HepG2 (cell line): Measurements from ENCODE around the gene SUPT6H. TPM values are rescaled to one million over a fixed set of nuclear protein-coding genes. Genes with fewer than 3 reads are reported as not detected.

Experiments used
- CBX5 ChIP-seq: sonication (generic); formaldehyde crosslinking; IDR thresholded peaks from 2 replicates; pipeline ENCODE4 v1.4.0; 2020; ENCODE audit warnings: missing genetic modification reagents, borderline replicate concordance
- CEBPG ChIP-seq: IDR thresholded peaks from 2 replicates; pipeline ENCODE4 v1.6.1; 2016
- KAT7 ChIP-seq: IDR thresholded peaks from 2 replicates; pipeline ENCODE4 v1.6.1; 2018; ENCODE audit warnings: borderline replicate concordance, missing compliant biosample characterization
- KDM6A ChIP-seq: IDR thresholded peaks from 2 replicates; pipeline ENCODE4 v1.6.1; 2016; ENCODE audit warnings: low read depth
- KLF11 ChIP-seq: IDR thresholded peaks from 2 replicates; pipeline ENCODE4 v1.6.1; 2016; ENCODE audit warnings: missing compliant biosample characterization
- MIXL1 ChIP-seq: IDR thresholded peaks from 2 replicates; pipeline ENCODE4 v1.6.1; 2016
- NFE2L2 ChIP-seq: fragments of 150-350 bp; IDR thresholded peaks from 2 replicates; pipeline ENCODE4 v1.6.1; 2014; ENCODE audit warnings: low read length
- PAWR ChIP-seq: sonication (generic); formaldehyde crosslinking; IDR thresholded peaks from 2 replicates; pipeline ENCODE4 v1.4.0; 2020; ENCODE audit warnings: missing genetic modification reagents, mild to moderate bottlenecking, borderline replicate concordance
- PHF5A ChIP-seq: IDR thresholded peaks from one replicate; pipeline ENCODE4 v1.6.1; 2018; ENCODE audit warnings: low read depth, missing genetic modification reagents; ENCODE audit not compliant: unreplicated experiment
- POGZ ChIP-seq: sonication (generic); formaldehyde crosslinking; IDR thresholded peaks from 2 replicates; pipeline ENCODE4 v1.4.0; 2020; ENCODE audit warnings: mild to moderate bottlenecking, missing genetic modification reagents
- PTBP1 ChIP-seq: fragments of 200-400 bp; formaldehyde crosslinking; IDR thresholded peaks from 2 replicates; pipeline ENCODE4 v1.6.1; 2018; ENCODE audit warnings: low read length, low read depth; ENCODE audit not compliant: poor library complexity, severe bottlenecking
- RAD21 ChIP-seq: fragments of 450-650 bp; formaldehyde crosslinking; IDR thresholded peaks from 2 replicates; pipeline ENCODE4 v1.5.0; 2020; ENCODE audit warnings: mild to moderate bottlenecking
- SIN3B ChIP-seq: fragments of 150-350 bp; IDR thresholded peaks from 2 replicates; pipeline ENCODE4 v1.6.1; 2014; ENCODE audit warnings: low read length
- STAG1 ChIP-seq: sonication (generic); formaldehyde crosslinking; IDR thresholded peaks from 2 replicates; pipeline ENCODE4 v1.4.0; 2020; ENCODE audit warnings: missing genetic modification reagents
- TARDBP ChIP-seq: sonication (generic); formaldehyde crosslinking; IDR thresholded peaks from 2 replicates; pipeline ENCODE4 v1.8.0; 2022; ENCODE audit warnings: mild to moderate bottlenecking, missing genetic modification reagents
- TMF1 ChIP-seq: sonication (generic); formaldehyde crosslinking; IDR thresholded peaks from 2 replicates; pipeline ENCODE4 v1.8.1; 2022; ENCODE audit warnings: low read depth, missing genetic modification reagents
- ZMYM2 ChIP-seq: sonication (generic); formaldehyde crosslinking; IDR thresholded peaks from 2 replicates; pipeline ENCODE4 v1.8.0; 2022; ENCODE audit warnings: mild to moderate bottlenecking, missing genetic modification reagents
- ZNF205 ChIP-seq: IDR thresholded peaks from 2 replicates; pipeline ENCODE4 v1.6.1; 2018; ENCODE audit warnings: missing biosample characterization, missing genetic modification reagents
- ZNF263 ChIP-seq: sonication (generic); formaldehyde crosslinking; IDR thresholded peaks from 2 replicates; pipeline ENCODE4 v1.4.0; 2020; ENCODE audit warnings: missing genetic modification reagents
- ZNF7 ChIP-seq: IDR thresholded peaks from 2 replicates; pipeline ENCODE4 v1.6.1; 2016; ENCODE audit warnings: missing biosample characterization, missing genetic modification reagents
- polyA plus RNA-seq, 8 experiments: library from polyadenylated mRNA; depleted of rRNA in 3 of 8; stranded (reverse) in 7 of 8; unstranded in 1 of 8; fragments of >200 nt; fragmentation: Illumina TruSeq in 4 of 8; extraction: Trizol in 4 of 8; gene quantifications; 2 replicates each; pipeline versions ENCODE4 v1.2.1 to v1.2.3, GENCODE V29; 2011 to 2016; ENCODE audit warnings: low read depth in 4 of 8, missing spikeins in 1 of 8, mixed read lengths in 1 of 8; ENCODE audit not compliant: insufficient read depth in 1 of 8
- total RNA-seq, 5 experiments: library from RNA; depleted of rRNA; stranded (reverse); fragments of >200 nt; fragmentation: Illumina TruSeq; extraction: Trizol; gene quantifications; 2 replicates each; pipeline ENCODE4 v1.2.3, GENCODE V29; 2016; ENCODE audit warnings: low read depth in 1 of 5
- TF ChIP-seq, protein P1 (sequence below): sonication (generic); formaldehyde crosslinking; IDR thresholded peaks from 2 replicates; pipeline ENCODE4 v1.5.1; 2020; ENCODE audit warnings: mild to moderate bottlenecking, moderate library complexity, missing genetic modification reagents
- TF ChIP-seq, protein P2 (sequence below): sonication (generic); formaldehyde crosslinking; conservative IDR thresholded peaks from 2 replicates; pipeline ENCODE4 v1.4.0; 2020; ENCODE audit warnings: missing genetic modification reagents
- TF ChIP-seq, protein P3 (sequence below): sonication (generic); formaldehyde crosslinking; IDR thresholded peaks from 2 replicates; pipeline ENCODE4 v1.5.1; 2020; ENCODE audit warnings: mild to moderate bottlenecking, missing genetic modification reagents
- TF ChIP-seq, protein P4 (sequence below): sonication (generic); formaldehyde crosslinking; IDR thresholded peaks from 2 replicates; pipeline ENCODE4 v1.4.0; 2020; ENCODE audit warnings: mild to moderate bottlenecking, missing genetic modification reagents

SUPT6H gene
- total and polyA plus RNA-seq, 2 of the 13 experiments (the other 11 are each of a cell fraction or from before 2014, with no cell fraction given): 32.7 to 39.9 TPM

DNA sequence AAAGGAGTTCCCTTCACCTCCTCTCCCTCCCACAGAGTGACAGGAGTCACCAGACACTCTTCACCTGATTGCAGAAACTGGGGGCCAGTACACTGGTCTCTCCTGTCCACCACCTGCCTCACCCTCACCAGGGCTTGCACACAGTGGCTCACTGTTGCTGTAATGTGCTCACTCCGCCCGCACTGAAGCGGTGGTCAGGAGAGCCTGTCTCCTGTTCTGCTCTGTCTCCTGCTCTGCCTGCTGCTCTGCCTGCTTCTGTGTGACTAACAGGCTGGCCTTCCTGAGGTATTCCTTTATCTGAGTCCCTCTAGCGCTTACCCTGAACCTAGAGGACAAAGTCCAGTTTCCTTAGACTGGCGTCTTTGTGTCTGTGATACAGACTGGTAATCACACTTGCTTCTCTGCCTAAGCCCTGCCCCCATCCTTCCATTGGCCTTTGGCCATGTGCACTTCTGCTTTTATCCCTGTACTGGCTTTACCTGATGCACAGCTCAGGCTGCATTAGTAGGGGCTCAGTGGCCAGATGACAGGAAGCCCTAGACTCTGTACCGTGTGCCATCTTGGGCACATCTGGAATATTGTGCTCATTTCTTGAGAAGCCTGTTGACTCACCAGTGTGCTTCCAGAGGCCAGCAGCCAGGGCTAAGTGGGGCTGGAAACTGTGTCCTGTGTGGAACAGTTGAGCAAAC is 36.4 kb downstream of the SUPT6H start (continued):
- no peak; the same call in 1 of the 2 replicates for TF ChIP-seq ZNF263 (CRISPR knock-in tag)
- TF ChIP-seq, protein P1, sequence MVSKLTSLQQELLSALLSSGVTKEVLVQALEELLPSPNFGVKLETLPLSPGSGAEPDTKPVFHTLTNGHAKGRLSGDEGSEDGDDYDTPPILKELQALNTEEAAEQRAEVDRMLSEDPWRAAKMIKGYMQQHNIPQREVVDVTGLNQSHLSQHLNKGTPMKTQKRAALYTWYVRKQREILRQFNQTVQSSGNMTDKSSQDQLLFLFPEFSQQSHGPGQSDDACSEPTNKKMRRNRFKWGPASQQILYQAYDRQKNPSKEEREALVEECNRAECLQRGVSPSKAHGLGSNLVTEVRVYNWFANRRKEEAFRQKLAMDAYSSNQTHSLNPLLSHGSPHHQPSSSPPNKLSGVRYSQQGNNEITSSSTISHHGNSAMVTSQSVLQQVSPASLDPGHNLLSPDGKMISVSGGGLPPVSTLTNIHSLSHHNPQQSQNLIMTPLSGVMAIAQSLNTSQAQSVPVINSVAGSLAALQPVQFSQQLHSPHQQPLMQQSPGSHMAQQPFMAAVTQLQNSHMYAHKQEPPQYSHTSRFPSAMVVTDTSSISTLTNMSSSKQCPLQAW (CRISPR knock-in tag): peak; percentile 90
- no peak for TF ChIP-seq PTBP1
- TF ChIP-seq, protein P2, sequence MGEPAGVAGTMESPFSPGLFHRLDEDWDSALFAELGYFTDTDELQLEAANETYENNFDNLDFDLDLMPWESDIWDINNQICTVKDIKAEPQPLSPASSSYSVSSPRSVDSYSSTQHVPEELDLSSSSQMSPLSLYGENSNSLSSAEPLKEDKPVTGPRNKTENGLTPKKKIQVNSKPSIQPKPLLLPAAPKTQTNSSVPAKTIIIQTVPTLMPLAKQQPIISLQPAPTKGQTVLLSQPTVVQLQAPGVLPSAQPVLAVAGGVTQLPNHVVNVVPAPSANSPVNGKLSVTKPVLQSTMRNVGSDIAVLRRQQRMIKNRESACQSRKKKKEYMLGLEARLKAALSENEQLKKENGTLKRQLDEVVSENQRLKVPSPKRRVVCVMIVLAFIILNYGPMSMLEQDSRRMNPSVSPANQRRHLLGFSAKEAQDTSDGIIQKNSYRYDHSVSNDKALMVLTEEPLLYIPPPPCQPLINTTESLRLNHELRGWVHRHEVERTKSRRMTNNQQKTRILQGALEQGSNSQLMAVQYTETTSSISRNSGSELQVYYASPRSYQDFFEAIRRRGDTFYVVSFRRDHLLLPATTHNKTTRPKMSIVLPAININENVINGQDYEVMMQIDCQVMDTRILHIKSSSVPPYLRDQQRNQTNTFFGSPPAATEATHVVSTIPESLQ (CRISPR knock-in tag): 0 out of 2 replicates have a peak, but pooled peaks have one; percentile 51
- TF ChIP-seq NFE2L2: no peak
- TF ChIP-seq KLF11 (CRISPR knock-in tag): no peak
- peak; percentile 58 for TF ChIP-seq CEBPG (CRISPR knock-in tag)
- TF ChIP-seq ZNF205: peak; percentile 75
- TF ChIP-seq STAG1 (CRISPR knock-in tag): peak; percentile 25; the same call in 1 of the 2 replicates
- TF ChIP-seq KDM6A: peak; percentile 85
- TF ChIP-seq POGZ (CRISPR knock-in tag): peak; percentile 56; the same call in 1 of the 2 replicates
- peak; percentile 53; the same call in 1 of the 2 replicates for TF ChIP-seq ZNF7
- peak; percentile 46 for TF ChIP-seq RAD21 (CRISPR knock-in tag)
- peak; percentile 67 for TF ChIP-seq PHF5A (CRISPR knock-in tag)
- TF ChIP-seq, protein P3, sequence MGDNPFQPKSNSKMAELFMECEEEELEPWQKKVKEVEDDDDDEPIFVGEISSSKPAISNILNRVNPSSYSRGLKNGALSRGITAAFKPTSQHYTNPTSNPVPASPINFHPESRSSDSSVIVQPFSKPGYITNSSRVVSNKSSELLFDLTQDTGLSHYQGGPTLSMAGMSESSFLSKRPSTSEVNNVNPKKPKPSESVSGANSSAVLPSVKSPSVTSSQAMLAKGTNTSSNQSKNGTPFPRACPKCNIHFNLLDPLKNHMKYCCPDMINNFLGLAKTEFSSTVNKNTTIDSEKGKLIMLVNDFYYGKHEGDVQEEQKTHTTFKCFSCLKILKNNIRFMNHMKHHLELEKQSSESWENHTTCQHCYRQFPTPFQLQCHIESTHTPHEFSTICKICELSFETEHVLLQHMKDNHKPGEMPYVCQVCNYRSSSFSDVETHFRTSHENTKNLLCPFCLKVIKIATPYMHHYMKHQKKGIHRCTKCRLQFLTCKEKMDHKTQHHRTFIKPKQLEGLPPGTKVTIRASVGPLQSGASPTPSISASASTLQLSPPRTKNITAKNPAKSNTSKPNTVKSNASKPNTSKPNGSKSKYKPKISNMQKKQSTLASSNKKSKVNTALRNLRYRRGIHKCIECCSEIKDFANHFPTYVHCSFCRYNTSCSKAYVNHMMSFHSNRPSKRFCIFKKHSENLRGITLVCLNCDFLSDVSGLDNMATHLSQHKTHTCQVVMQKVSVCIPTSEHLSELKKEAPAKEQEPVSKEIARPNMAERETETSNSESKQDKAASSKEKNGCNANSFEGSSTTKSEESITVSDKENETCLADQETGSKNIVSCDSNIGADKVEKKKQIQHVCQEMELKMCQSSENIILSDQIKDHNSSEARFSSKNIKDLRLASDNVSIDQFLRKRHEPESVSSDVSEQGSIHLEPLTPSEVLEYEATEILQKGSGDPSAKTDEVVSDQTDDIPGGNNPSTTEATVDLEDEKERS (CRISPR knock-in tag): peak; percentile 92
- peak; percentile 51; the same call in 1 of the 2 replicates for TF ChIP-seq TMF1 (CRISPR knock-in tag)
- TF ChIP-seq PAWR: no peak
- peak; percentile 72 for TF ChIP-seq MIXL1 (CRISPR knock-in tag)
- peak; percentile 92 for TF ChIP-seq TARDBP (CRISPR knock-in tag)
- no peak for TF ChIP-seq SIN3B
- 0 out of 2 replicates have a peak, but pooled peaks have one; percentile 28 for TF ChIP-seq KAT7
- peak; percentile 86; the same call in 1 of the 2 replicates for TF ChIP-seq CBX5 (CRISPR knock-in tag)
- TF ChIP-seq, protein P4, sequence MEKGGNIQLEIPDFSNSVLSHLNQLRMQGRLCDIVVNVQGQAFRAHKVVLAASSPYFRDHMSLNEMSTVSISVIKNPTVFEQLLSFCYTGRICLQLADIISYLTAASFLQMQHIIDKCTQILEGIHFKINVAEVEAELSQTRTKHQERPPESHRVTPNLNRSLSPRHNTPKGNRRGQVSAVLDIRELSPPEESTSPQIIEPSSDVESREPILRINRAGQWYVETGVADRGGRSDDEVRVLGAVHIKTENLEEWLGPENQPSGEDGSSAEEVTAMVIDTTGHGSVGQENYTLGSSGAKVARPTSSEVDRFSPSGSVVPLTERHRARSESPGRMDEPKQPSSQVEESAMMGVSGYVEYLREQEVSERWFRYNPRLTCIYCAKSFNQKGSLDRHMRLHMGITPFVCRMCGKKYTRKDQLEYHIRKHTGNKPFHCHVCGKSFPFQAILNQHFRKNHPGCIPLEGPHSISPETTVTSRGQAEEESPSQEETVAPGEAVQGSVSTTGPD (CRISPR knock-in tag): no peak
- peak; percentile 75; the same call in 1 of the 2 replicates for TF ChIP-seq ZMYM2 (CRISPR knock-in tag)
